GM15510 (cell line): ENCODE results near the gene TFAP2A.

ENCODE experiments used
- POLR2A ChIP-seq: IDR thresholded peaks from 3 replicates; pipeline ENCODE4 v1.6.1; 2011; ENCODE audit warnings: borderline replicate concordance; ENCODE audit not compliant: insufficient read length; ENCODE audit errors: extremely low read depth

TFAP2A gene

DNA sequence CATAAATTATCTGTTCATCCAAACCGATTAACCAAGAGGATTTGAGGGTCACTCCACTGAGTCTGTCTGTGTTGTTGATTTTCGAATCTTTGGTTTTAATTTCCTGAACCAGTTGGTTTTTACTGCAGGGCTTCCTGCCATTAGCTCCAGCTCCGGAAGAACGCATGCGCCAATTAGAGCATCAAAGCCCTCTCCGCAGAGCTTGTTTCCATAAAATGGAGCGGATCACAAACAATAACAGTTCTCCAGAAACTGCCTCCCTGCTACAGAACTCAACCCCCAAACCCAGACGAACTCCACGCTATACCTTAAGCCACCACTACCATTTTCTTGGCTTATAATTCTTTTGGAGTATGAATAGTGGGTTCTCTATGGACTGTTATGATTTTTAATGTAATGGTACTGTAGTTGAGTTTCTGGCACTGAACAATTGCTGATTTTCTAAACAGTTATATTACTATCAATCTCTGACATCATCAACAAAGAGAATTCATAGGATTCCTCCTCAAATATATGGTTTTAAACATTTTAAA is 13.8 kb downstream of the TFAP2A start:
- no peak for TF ChIP-seq POLR2A

DNA sequence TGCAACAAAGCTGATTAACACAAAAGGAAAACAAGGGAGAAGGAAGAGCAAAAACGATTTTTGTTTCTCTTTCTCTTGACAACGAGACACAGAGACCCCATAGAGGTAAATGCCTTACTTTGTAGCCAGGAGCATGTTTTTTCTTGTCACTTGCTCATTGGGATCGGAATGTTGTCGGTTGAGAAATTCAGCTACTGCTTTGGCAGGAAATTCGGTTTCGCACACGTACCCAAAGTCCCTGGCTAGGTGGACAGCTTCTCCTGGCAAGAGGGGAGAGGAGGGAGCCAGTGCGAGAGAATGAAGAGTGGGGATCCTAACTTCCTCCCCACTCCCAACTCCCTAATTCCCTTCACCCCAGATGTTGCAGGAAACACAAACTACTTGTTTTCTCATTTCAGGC is 14.5 kb downstream of the TFAP2A start:
- no peak for TF ChIP-seq POLR2A

DNA sequence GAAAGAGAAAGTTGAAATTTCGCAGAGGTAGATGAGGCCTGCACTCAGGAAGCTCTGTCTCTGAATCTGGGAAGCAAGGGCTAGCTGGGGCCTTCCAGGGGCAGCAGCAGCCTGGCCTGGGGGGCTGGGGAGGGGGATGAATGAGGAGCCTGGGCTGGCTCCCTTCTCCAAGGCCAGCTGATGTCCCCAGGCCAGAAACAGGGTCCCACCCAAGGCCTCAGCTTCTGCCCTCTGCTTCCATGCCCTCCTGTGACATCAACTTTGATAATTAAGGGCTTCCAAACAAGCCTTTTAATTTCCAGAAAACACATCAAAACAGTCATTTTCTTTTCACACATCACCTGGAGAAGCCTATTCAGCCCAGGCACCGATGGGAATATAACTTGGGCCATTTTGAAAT is 15.4 kb downstream of the TFAP2A start:
- TF ChIP-seq POLR2A, result no peak

DNA sequence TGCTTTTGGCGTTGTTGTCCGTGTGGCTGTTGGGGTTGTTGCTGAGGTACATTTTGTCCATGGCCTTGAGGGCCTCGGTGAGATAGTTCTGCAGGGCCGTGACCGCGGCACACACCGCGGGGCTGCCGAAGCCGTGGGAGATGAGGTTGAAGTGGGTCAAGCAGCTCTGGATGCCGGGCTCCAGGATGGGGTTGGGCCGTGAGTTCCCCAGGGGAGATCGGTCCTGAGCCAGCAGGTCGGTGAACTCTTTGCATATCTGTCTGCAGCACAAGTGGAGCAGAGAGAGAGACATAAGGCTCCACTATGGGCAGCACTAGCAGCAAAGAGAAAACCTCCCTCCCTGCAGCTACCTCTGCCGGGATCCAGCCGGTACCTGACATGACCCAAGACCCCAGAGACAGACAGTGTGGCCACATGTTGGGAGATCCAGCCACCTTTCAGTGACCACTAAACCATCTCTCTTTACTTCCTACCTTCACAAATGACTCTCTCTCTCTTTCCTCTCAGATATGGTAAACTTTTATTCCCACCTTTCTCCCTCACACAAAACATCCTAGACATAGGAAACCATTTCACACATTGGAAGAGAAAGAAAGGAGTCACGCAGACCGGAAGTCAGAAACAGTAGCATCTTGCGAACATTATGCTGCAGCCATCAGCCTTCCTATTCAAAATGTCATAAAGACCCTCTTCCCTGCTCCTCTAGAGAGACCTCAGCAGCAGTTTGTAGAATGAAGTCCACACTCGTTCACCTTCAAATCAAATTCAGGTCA is 16.2 kb downstream of the TFAP2A start:
- TF ChIP-seq POLR2A, result no peak

DNA sequence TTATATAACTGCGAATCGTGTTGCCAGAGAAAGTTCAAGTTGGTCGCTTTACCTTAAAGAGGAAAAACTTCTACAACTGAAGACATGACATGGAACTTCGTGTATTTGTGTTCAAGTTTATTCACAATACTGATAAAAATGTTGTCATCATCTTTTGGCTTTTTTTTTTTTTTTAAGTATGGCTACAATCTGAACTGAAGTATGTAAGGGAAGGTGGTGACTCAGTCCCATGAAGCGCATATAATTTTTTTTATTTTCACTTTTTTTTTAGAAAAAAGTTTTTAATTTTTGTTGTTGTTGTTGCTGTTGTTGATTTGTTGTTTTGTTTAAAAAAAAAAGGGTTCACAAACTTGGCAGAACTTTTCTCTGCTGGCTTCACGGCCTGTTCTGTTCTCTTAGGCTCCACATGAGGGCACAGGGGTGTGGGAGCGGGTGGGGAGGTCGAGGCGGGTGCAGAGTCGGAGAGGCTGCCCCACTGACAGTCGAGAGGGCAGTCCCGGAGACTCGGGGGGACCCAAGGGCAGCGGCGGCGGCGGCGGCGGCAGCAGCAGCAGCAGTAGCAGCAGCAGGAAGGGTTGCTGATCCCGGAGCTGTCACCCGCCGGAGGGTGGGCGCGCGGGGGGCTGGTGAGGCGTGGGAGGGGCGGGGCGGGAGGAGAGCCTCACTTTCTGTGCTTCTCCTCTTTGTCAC is 17.0 kb downstream of the TFAP2A start:
- no peak for TF ChIP-seq POLR2A

DNA sequence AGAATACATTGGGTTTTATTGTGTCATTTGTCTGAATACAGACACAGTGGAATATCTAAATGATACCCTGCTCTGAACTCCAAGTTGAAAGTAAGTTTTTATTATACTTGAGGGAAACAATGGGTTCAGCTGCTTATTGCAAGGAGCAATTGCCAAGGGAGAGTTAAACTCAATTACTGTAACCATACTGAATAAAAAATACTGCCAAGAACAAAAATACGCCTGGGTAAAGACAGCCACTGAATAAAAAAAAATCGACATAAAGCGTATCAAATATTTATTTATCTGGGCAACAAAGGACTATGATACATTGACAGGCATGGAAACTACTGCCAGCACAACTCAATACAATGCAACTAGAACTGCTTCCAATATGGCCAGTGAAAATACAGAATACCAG is 18.1 kb downstream of the TFAP2A start:
- no peak for TF ChIP-seq POLR2A

DNA sequence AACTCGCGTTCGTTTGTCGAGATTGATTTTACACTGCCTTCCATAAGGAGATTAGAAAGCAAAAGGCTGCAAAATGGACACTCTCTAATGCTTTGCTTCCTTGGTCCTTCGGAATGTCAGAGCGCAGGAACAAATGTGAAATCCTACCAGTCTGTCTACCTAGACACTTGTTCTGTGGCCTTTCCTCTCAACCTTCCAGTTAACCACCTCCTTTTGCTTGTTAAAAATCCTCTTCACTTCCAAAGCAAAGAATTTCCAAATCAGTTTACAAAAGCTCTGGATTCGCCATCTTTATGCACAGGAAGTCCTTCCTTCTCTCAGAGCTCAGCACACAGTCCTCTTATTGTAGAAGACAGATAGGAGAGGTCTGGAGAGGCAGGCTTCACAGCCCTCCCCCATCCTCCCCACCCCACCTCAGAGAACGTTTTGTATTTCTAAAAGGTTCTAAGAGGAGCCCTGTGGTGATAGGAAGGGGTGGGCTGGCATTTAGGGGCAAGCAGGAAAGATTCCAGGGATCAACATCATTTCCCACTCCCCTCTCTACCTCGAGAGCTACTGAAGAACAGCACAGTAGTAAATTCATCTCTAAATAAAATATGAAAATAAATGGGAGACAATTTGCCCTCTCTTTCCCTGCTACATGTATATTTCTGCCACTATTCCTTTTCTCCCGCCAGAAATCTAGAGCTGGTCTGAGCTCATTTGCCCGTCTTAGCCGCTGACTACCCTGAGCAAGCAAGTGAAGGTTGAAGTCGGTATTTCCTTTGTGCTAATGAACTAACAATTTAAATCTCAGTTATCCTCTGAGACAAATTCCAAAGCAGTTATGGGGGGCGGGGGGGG is 18.9 kb downstream of the TFAP2A start:
- TF ChIP-seq POLR2A, result no peak

DNA sequence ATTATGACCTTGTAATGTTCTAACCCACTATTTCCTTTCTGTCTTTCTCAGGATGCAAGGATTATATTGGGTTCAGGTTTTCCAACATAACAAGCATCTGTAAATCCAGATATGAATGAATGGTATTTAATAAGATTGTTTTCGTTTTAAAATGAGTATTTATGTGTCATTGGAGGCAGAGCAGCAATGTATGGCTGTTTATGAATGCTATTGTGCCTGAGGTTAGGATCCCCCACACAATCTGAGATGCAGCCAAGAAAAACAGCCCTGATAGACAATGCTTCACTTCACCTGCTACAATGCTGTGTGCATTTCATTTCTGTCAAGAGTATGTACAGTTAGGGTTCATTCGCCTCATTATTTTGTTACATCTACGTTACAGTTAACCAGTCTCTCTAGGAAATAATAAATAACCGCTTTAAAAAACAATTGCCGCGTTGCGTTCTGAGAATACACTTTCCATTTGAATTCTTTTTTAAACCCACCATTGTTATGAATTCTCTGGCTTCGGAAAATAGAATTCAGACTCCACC is 19.6 kb downstream of the TFAP2A start:
- no peak for TF ChIP-seq POLR2A

DNA sequence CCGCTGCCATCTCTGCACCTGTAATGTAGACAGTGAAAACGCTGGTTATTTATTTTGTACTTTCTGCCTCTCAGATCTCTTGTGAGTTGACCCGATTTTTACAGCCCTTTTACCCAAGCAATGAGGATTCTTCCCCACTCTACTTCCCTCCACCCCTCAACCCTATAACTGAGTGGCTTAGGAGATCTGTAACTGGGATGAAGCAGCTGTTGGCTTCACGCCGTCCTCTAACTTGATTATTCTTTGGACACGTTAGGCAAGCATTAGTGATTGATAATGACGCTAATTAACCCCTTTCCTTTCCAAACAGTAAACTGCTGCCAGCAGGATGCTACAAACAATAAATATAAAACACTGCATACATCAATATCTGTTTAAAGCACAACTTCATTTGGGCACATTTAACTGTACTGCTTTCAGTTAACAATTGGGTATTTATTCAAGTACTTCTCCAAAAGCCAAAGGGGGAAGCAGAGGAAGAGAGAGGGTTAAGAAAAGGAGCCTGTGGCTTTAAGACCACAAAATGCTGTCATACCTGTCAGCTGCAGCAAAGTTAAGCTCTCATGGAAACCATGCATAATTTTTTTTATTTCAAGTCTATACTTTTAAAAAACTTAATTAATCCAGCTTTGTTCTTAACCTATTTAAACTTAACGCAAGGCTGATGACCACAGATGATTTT is 21.2 kb downstream of the TFAP2A start:
- no peak for TF ChIP-seq POLR2A

DNA sequence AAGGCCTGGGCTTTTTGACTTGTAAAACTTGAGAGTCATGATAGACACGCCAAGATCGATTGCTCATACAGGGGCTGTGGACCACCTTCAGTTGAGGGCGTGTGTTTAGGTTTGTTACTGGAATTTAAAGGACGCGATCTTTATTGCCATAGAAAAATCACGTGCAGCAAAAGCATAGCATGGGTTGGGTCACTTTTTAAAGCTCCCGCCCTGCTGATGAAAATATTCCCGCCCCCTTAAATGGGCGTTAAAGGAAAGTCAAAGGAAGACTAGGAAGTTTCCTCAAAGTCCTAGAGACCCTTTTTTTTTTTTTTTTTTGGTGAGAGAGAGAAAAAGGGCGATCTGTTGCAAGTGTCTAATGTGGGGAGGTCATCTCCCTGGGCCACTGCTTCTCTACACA is 23.1 kb downstream of the TFAP2A start:
- TF ChIP-seq POLR2A, result no peak

DNA sequence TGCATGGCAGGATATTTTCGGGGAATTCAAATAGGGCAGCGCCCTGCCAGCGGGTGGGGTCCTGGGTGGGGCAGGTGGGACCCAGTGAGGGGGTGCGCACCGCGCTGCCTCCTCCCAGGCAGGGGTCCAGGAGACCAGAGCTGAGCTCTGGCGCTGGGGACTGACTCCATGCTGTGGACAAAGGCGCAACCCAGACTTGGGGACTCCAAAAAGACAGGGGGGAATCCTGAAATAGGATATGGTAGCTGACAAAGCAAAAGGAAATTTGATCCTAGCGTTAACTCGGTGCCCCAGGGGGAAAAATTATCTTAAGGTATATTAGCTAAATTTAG is 23.6 kb downstream of the TFAP2A start:
- TF ChIP-seq POLR2A, result no peak

DNA sequence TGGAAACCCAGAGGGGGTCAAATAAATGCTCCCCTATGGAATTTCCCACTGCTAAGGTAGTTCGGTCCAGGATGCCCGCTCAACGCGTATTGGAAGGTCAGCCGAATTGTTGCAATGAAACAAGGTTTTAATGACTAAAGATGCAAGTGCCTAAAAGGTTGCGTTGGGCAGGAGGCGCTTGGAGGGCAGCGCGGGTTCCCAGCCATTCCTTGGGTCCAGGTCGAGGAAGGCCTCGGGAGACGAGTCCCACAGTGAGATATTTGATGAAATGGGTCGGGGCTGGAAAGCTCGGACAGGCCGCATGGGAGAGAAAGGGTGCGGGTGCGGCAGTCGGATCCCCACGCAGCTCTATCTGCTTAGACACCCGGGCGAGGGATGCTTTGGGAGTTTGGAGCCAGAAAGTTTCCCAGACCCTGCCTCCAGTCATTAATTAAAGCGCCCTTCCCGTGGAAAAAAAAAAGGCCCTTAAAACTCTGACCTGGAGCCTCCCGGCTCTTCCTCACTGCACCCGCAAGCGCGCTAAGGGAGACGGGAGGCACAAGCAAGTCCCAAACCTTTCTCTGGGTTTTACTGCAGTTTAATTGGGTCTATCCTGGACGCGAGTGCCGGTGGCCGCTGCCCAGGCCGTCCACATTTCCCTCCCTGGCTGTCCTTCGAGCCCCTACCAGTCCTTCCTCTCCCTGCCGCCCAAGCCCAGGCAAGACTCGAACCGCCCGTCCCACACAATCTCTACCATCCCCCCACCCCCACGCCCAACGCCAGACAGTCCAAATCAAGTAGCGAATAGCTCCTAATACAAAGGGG is 24.2 kb downstream of the TFAP2A start:
- no peak for TF ChIP-seq POLR2A

DNA sequence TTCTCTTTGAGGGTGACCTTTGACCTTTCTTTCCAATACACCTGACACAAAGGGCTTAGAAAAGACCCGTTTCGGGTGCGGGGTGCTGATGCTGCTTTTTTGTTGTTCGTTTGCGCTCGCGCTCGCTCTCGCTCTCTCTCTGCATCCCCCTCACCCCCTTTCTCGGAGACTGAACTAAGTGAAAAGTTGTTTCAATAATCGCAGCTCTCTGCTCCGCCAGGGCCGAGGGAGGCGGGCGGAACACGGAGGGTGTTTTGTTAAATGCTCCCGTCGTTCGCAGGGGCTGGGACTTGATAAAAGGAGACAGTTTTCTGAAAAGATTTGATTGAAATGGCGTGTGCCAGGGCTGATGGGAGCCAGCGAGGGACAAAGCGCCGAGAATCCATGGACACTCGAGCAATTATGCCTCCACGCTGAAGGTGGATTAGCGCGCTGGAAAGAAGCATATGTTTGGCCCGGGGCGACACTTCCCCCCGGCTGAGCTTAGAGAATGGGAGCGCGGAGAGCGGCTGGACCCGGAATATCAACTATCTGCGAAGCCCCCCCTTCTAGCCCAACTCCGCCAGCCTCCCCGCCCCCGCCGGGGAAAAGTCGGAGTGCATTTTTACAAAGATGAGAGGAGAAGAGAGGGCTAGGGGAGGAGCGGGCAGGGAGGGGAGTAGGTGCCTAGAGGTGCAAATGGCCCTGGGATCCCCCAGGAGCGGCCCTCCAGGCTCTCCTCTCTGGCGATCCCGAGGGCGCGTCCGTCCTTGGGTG is 25.0 kb downstream of the TFAP2A start:
- no peak for TF ChIP-seq POLR2A
